ENCODE measurements around the gene ZFAND3. TPM values are rescaled to one million over a fixed set of nuclear protein-coding genes. Genes with fewer than 3 reads are reported as not detected.

ZFAND3 gene
- total and polyA plus RNA-seq, 10 of the 15 experiments (the other 5 are each of a cell fraction or from before 2014, with no cell fraction given): 0.90 to 34.4 (median 16.3) TPM

- in situ Hi-C loops (cut with MboI): no loop called here
- ChIA-PET CTCF (interaction anchor here (0.6 to 1.8 kb wide), 4 partner anchors 10 to 437 kb away, joined by 3 to 6 read pairs (median 3); no protein-coding TSS in a partner anchor), SMC1A (ENCODE audit: uncharacterized antibody, unreplicated experiment) (interaction anchor here (0.6 to 1.5 kb wide), 3 partner anchors 8 to 590 kb away, joined by 3 to 6 read pairs (median 3); no protein-coding TSS in a partner anchor), POLR2A (no interaction called here), RAD21 (ENCODE audit: unreplicated experiment) (no interaction called here)
- no peak overlapping the region for H2AFZ ChIP-seq (ENCODE audit: control insufficient read depth, low read depth, low read length)
- TF ChIP-seq ZNF207 (IDR thresholded peaks at IDR 0.05; ENCODE audit: borderline replicate concordance): no peak
- no peak for TF ChIP-seq PKNOX1 (IDR thresholded peaks at IDR 0.05)
- intact Hi-C loops (cut with micrococcal nuclease; ENCODE audit: unreplicated experiment): no loop called here
- H3K27ac ChIP-seq (ENCODE audit: control insufficient read depth, insufficient read depth): no peak overlapping the region
- no TSS peak for BruUV-seq (replicated peaks)
- no peak for DNase-seq (ENCODE audit: low read depth, low spot score)
- WGBS (ENCODE audit: insufficient coverage, insufficient replicate concordance, low lambda C conversion rate, missing lambda C conversion rate): 74% methylated on average over 7 of the region's 7 CpGs
- H3K9me3 ChIP-seq (replicated peaks; ENCODE audit: control insufficient read depth, insufficient read depth, low read length): no peaks in the 10 kb centered on the region
- no peak overlapping the region for H3K9ac ChIP-seq (ENCODE audit: control insufficient read depth, insufficient read depth, low read length)
- H3K4me1 ChIP-seq (ENCODE audit: control insufficient read depth, insufficient read depth, low read length): no peaks in the 10 kb centered on the region
- H3K4me2 ChIP-seq (ENCODE audit: control insufficient read depth, insufficient read depth): no peak overlapping the region
- peaks cover 0 to 5% of the 10 kb centered on the region in 2 experiments for H3K36me3 ChIP-seq (ENCODE audit: control insufficient read depth in 2 of 2, insufficient read depth in 2 of 2, low read length in 1 of 2)
- H3K27me3 ChIP-seq (replicated peaks in 1 of 2; ENCODE audit: control insufficient read depth in 2 of 2, insufficient read depth in 2 of 2, low read length in 1 of 2): no peaks in the 10 kb centered on the region
- H3K4me3 ChIP-seq: no peak overlapping the region
- peaks cover 3% of the 10 kb centered on the region; the same call in 1 of the 2 replicates for H4K20me1 ChIP-seq (ENCODE audit: control insufficient read depth, insufficient read depth)
- FAIRE-seq: no peak
- peaks cover 1% of the 10 kb centered on the region for H3K79me2 ChIP-seq (ENCODE audit: control insufficient read depth, insufficient read depth, low read length)
- ATAC-seq: no peak
Measured at GRCh38 chr6:38133932-38134703, 314.6 kb downstream of the ZFAND3 start.

GRCh38 chr6:38134704-38135088, 315.2 kb downstream of the ZFAND3 start:
- BruUV-seq (replicated peaks): no TSS peak
- ChIA-PET POLR2A (no interaction called here), RAD21 (ENCODE audit: unreplicated experiment) (no interaction called here), CTCF (interaction anchor here (0.9 to 1.8 kb wide), 3 partner anchors 9 to 436 kb away, joined by 3 to 6 read pairs (median 3); no protein-coding TSS in a partner anchor), SMC1A (ENCODE audit: uncharacterized antibody, unreplicated experiment) (interaction anchor here (1.2 to 1.5 kb wide), 2 partner anchors 8 to 363 kb away, joined by 3 to 6 read pairs; no protein-coding TSS in a partner anchor)
- peaks cover 0 to 5% of the 10 kb centered on the region in 2 experiments for H3K36me3 ChIP-seq (ENCODE audit: control insufficient read depth in 2 of 2, insufficient read depth in 2 of 2, low read length in 1 of 2)
- no peaks in the 10 kb centered on the region for H3K9me3 ChIP-seq (replicated peaks; ENCODE audit: control insufficient read depth, insufficient read depth, low read length)
- H3K4me3 ChIP-seq: no peak overlapping the region
- FAIRE-seq (no peak), DNase-seq (ENCODE audit: low read depth, low spot score) (no peak), ATAC-seq (no peak)
- in situ Hi-C loops (cut with MboI) (no loop called here), intact Hi-C loops (cut with micrococcal nuclease; ENCODE audit: unreplicated experiment) (no loop called here)
- H2AFZ ChIP-seq (ENCODE audit: control insufficient read depth, low read depth, low read length): no peak overlapping the region
- peaks cover 3% of the 10 kb centered on the region; the same call in 1 of the 2 replicates for H4K20me1 ChIP-seq (ENCODE audit: control insufficient read depth, insufficient read depth)
- H3K9ac ChIP-seq (ENCODE audit: control insufficient read depth, insufficient read depth, low read length): no peak overlapping the region
- H3K27ac ChIP-seq (ENCODE audit: control insufficient read depth, insufficient read depth): no peak overlapping the region
- WGBS (ENCODE audit: insufficient coverage, insufficient replicate concordance, low lambda C conversion rate, missing lambda C conversion rate): 96% methylated on average over 4 of the region's 4 CpGs
- H3K4me2 ChIP-seq (ENCODE audit: control insufficient read depth, insufficient read depth): no peak overlapping the region
- H3K27me3 ChIP-seq (replicated peaks in 1 of 2; ENCODE audit: control insufficient read depth in 2 of 2, insufficient read depth in 2 of 2, low read length in 1 of 2): no peaks in the 10 kb centered on the region
- no peaks in the 10 kb centered on the region for H3K4me1 ChIP-seq (ENCODE audit: control insufficient read depth, insufficient read depth, low read length)
- H3K79me2 ChIP-seq (ENCODE audit: control insufficient read depth, insufficient read depth, low read length): peaks cover 1% of the 10 kb centered on the region
- TF ChIP-seq MTA3 (IDR thresholded peaks at IDR 0.05; ENCODE audit: borderline replicate concordance, low read length) (no peak), POU2F2 (IDR thresholded peaks at IDR 0.05; ENCODE audit: borderline replicate concordance, low read depth, low read length) (no peak), ZNF592 (IDR thresholded peaks at IDR 0.05) (no peak), TCF12 (IDR thresholded peaks at IDR 0.05; ENCODE audit: low read depth, low read length) (no peak), HDAC6 (IDR thresholded peaks at IDR 0.05; ENCODE audit: unreplicated experiment) (no peak), HDGF (IDR thresholded peaks at IDR 0.05) (no peak), SRF (IDR thresholded peaks at IDR 0.05; ENCODE audit: low read depth in 2 of 2, low read length in 2 of 2) (no peak)
